HAP-1 (cell line): ENCODE measurements around the gene RUNX2.

Source experiments
- DNase-seq, 2 experiments: peaks; one replicate each; pipeline ENCODE4 v3.0.0-alpha.2; 2016 to 2020; ENCODE audit warnings: low spot score in 2 of 2
- H3K27me3 ChIP-seq: fragments of 250-450 bp; sonication (Bioruptor Pico); 2 replicates; pipeline ENCODE4 v1.5.1; 2020; ENCODE audit warnings: low read depth, mild to moderate bottlenecking, moderate library complexity
- H3K36me3 ChIP-seq: fragments of 250-450 bp; sonication (Bioruptor Pico); replicated peaks from 2 replicates; pipeline ENCODE4 v1.5.1; 2020; ENCODE audit warnings: mild to moderate bottlenecking
- H3K4me1 ChIP-seq: fragments of 250-450 bp; sonication (Bioruptor Pico); 2 replicates; pipeline ENCODE4 v1.5.1; 2020; ENCODE audit warnings: mild to moderate bottlenecking
- H3K4me3 ChIP-seq: fragments of 250-450 bp; sonication (Bioruptor Pico); 2 replicates; pipeline ENCODE4 v1.5.1; 2020; ENCODE audit warnings: mild to moderate bottlenecking, moderate library complexity
- H3K9me3 ChIP-seq: fragments of 250-450 bp; sonication (Bioruptor Pico); 2 replicates; pipeline ENCODE4 v1.5.1; 2020; ENCODE audit warnings: mild to moderate bottlenecking, moderate library complexity
- in situ Hi-C: fragments of 300-500 bp; cut with MboI; formaldehyde crosslinking; loops from 3 replicates; pipeline ENCODE4 v1.14.3; 2020; ENCODE audit warnings: low sequenced_read_pairs, inconsistent platforms, mixed read lengths

RUNX2 gene

GRCh38 chr6:45487645-45488044, 159.5 kb downstream of the RUNX2 start:
- Histone ChIP-seq H3K4me3 (no peak overlapping the region), H3K27me3 (no peaks in the 10 kb centered on the region), H3K9me3 (no peaks in the 10 kb centered on the region), H3K36me3 (no peaks in the 10 kb centered on the region), H3K4me1 (no peaks in the 10 kb centered on the region)
- in situ Hi-C loops, result no loop called here
- no peak for DNase-seq

GRCh38 chr6:45488269-45488668, 160.1 kb downstream of the RUNX2 start:
- Histone ChIP-seq H3K4me1 (no peaks in the 10 kb centered on the region), H3K36me3 (no peaks in the 10 kb centered on the region), H3K9me3 (no peaks in the 10 kb centered on the region), H3K27me3 (no peaks in the 10 kb centered on the region), H3K4me3 (no peak overlapping the region)
- in situ Hi-C loops, result no loop called here
- no peak for DNase-seq

- no peaks in the 10 kb centered on the region for H3K9me3 ChIP-seq
- no peaks in the 10 kb centered on the region for H3K27me3 ChIP-seq
- H3K4me1 ChIP-seq, result no peaks in the 10 kb centered on the region
- DNase-seq, result no peak
- in situ Hi-C loops, result no loop called here
- H3K36me3 ChIP-seq, result no peaks in the 10 kb centered on the region
- H3K4me3 ChIP-seq, result no peak overlapping the region
These were observed 160.8 kb downstream of the RUNX2 start for GRCh38 chr6:45488889-45489288.

- Histone ChIP-seq H3K9me3 (no peaks in the 10 kb centered on the region), H3K4me3 (no peak overlapping the region), H3K36me3 (no peaks in the 10 kb centered on the region), H3K4me1 (no peaks in the 10 kb centered on the region), H3K27me3 (no peaks in the 10 kb centered on the region)
- no peak for DNase-seq
- in situ Hi-C loops, result no loop called here
These were observed 163.1 kb downstream of the RUNX2 start for GRCh38 chr6:45491048-45491735.

- in situ Hi-C loops, result no loop called here
- no peak for DNase-seq
- Histone ChIP-seq H3K36me3 (no peaks in the 10 kb centered on the region), H3K27me3 (no peaks in the 10 kb centered on the region), H3K4me1 (no peaks in the 10 kb centered on the region), H3K4me3 (no peak overlapping the region), H3K9me3 (no peaks in the 10 kb centered on the region)
These were observed 163.7 kb downstream of the RUNX2 start for GRCh38 chr6:45491874-45492273.

GRCh38 chr6:45493761-45494160, 165.6 kb downstream of the RUNX2 start:
- no peak overlapping the region for H3K4me3 ChIP-seq

GRCh38 chr6:45494416-45495135, 166.4 kb downstream of the RUNX2 start:
- in situ Hi-C loops, result no loop called here
- no peaks in the 10 kb centered on the region for H3K9me3 ChIP-seq
- H3K36me3 ChIP-seq, result no peaks in the 10 kb centered on the region
- H3K27me3 ChIP-seq, result no peaks in the 10 kb centered on the region
- no peak for DNase-seq
- H3K4me1 ChIP-seq, result no peaks in the 10 kb centered on the region
- H3K4me3 ChIP-seq, result no peak overlapping the region

More at GRCh38 chr6:45493761-45494160, 165.6 kb downstream of the RUNX2 start:
- Histone ChIP-seq H3K27me3 (no peaks in the 10 kb centered on the region), H3K9me3 (no peaks in the 10 kb centered on the region), H3K36me3 (no peaks in the 10 kb centered on the region), H3K4me1 (no peaks in the 10 kb centered on the region)
- DNase-seq, result no peak
- in situ Hi-C loops, result no loop called here

GRCh38 chr6:45495429-45496084, 167.4 kb downstream of the RUNX2 start:
- in situ Hi-C loops, result no loop called here
- Histone ChIP-seq H3K9me3 (no peaks in the 10 kb centered on the region), H3K4me1 (no peaks in the 10 kb centered on the region), H3K4me3 (no peak overlapping the region), H3K27me3 (no peaks in the 10 kb centered on the region), H3K36me3 (no peaks in the 10 kb centered on the region)
- DNase-seq, result no peak

- Histone ChIP-seq H3K36me3 (no peaks in the 10 kb centered on the region), H3K4me1 (no peaks in the 10 kb centered on the region), H3K27me3 (no peaks in the 10 kb centered on the region), H3K9me3 (no peaks in the 10 kb centered on the region), H3K4me3 (no peak overlapping the region)
- DNase-seq, result no peak
- in situ Hi-C loops, result no loop called here
These were observed 167.9 kb downstream of the RUNX2 start for GRCh38 chr6:45496085-45496433.

- in situ Hi-C loops, result no loop called here
- Histone ChIP-seq H3K27me3 (no peaks in the 10 kb centered on the region), H3K4me3 (no peak overlapping the region), H3K9me3 (no peaks in the 10 kb centered on the region), H3K4me1 (no peaks in the 10 kb centered on the region), H3K36me3 (no peaks in the 10 kb centered on the region)
- no peak for DNase-seq
These were observed 170.5 kb downstream of the RUNX2 start for GRCh38 chr6:45498591-45498990.

- in situ Hi-C loops, result no loop called here
- H3K4me1 ChIP-seq, result no peaks in the 10 kb centered on the region
- no peaks in the 10 kb centered on the region for H3K9me3 ChIP-seq
- no peak overlapping the region for H3K4me3 ChIP-seq
- DNase-seq, result peak in 1 of 2 experiments; percentile 17
- H3K36me3 ChIP-seq, result no peaks in the 10 kb centered on the region
- no peaks in the 10 kb centered on the region for H3K27me3 ChIP-seq
These were observed 173.0 kb downstream of the RUNX2 start for GRCh38 chr6:45500924-45501816.

- no peaks in the 10 kb centered on the region for H3K27me3 ChIP-seq
- H3K36me3 ChIP-seq, result no peaks in the 10 kb centered on the region
- H3K4me3 ChIP-seq, result no peak overlapping the region
- in situ Hi-C loops, result no loop called here
- no peak for DNase-seq
- no peaks in the 10 kb centered on the region for H3K9me3 ChIP-seq
- H3K4me1 ChIP-seq, result no peaks in the 10 kb centered on the region
These were observed 174.3 kb downstream of the RUNX2 start for GRCh38 chr6:45502456-45502855.

GRCh38 chr6:45504947-45505346, 176.8 kb downstream of the RUNX2 start:
- no peak for DNase-seq
- Histone ChIP-seq H3K4me3 (no peak overlapping the region), H3K27me3 (no peaks in the 10 kb centered on the region), H3K4me1 (no peaks in the 10 kb centered on the region), H3K36me3 (no peaks in the 10 kb centered on the region), H3K9me3 (no peaks in the 10 kb centered on the region)
- in situ Hi-C loops, result no loop called here
